OCI-LY7 (cell line): ENCODE results near the gene SLC9A9. TPM values are rescaled to one million over a fixed set of nuclear protein-coding genes. Genes with fewer than 3 reads are reported as not detected.

ENCODE experiments used
- BruUV-seq: library from RNA; stranded (reverse); fragments of 400-500 nt; replicated peaks from 2 replicates; lab custom pipeline; 2021; lab: Mats Ljungman, UMichigan
- CTCF ChIA-PET: fragments of 300-600 bp; sonication (Branson Sonifier 250); formaldehyde crosslinking; loops from one replicate; lab custom pipeline; 2022; ENCODE audit warnings: antibody characterized with exemption; ENCODE audit not compliant: unreplicated experiment; lab: Charles Lee
- POLR2A ChIA-PET: fragments of 300-600 bp; sonication (Branson Sonifier 250); formaldehyde crosslinking; loops from one replicate; lab custom pipeline; 2022; ENCODE audit warnings: antibody characterized with exemption; lab: Charles Lee
- DNase-seq: peaks from one replicate; pipeline ENCODE4 v3.0.0-alpha.2; 2015; ENCODE audit warnings: low spot score
- H2AFZ ChIP-seq: fragments of 200-600 bp; sonication (generic), shearing (Covaris generic); 2 replicates; pipeline ENCODE4 v1.6.1; 2014; ENCODE audit warnings: mild to moderate bottlenecking, antibody characterized with exemption, low read length, moderate library complexity
- H3K27ac ChIP-seq: fragments of 200-600 bp; sonication (generic); 2 replicates; pipeline ENCODE4 v1.5.1; 2014; ENCODE audit warnings: mixed run types, low read depth, mild to moderate bottlenecking, moderate library complexity, low read length, inconsistent platforms; ENCODE audit not compliant: poor library complexity, severe bottlenecking
- H3K36me3 ChIP-seq: fragments of 200-600 bp; sonication (generic); 2 replicates; pipeline ENCODE4 v1.6.1; 2014; ENCODE audit warnings: mild to moderate bottlenecking, antibody characterized with exemption, low read length, moderate library complexity, mixed read lengths; ENCODE audit not compliant: insufficient read depth
- H3K4me1 ChIP-seq: fragments of 200-600 bp; sonication (generic); 2 replicates; pipeline ENCODE4 v1.5.1; 2014; ENCODE audit warnings: mild to moderate bottlenecking, low read length; ENCODE audit not compliant: insufficient read depth, poor library complexity, severe bottlenecking
- H3K4me2 ChIP-seq: fragments of 200-600 bp; sonication (generic); 2 replicates; pipeline ENCODE4 v1.6.1; 2014; ENCODE audit warnings: mild to moderate bottlenecking, low read length
- H3K4me3 ChIP-seq: fragments of 200-600 bp; sonication (generic); 2 replicates; pipeline ENCODE4 v1.5.1; 2014; ENCODE audit warnings: mild to moderate bottlenecking, low read depth, low read length; ENCODE audit not compliant: poor library complexity, severe bottlenecking
- H3K79me2 ChIP-seq: fragments of 200-600 bp; sonication (generic); 2 replicates; pipeline ENCODE4 v1.6.1; 2016; ENCODE audit warnings: low read depth, mild to moderate bottlenecking, low read length, moderate library complexity, mixed read lengths; ENCODE audit not compliant: insufficient read depth
- H3K9me2 ChIP-seq: fragments of 200-600 bp; sonication (generic); 2 replicates; pipeline ENCODE4 v1.6.1; 2016; ENCODE audit warnings: mild to moderate bottlenecking, low read length, mixed read lengths; ENCODE audit not compliant: insufficient read depth
- H3K9me3 ChIP-seq: fragments of 200-600 bp; sonication (generic); 2 replicates; pipeline ENCODE4 v1.6.1; 2014; ENCODE audit warnings: mild to moderate bottlenecking, mixed run types, low read length, mixed read lengths
- H4K20me1 ChIP-seq: fragments of 200-600 bp; sonication (generic); 2 replicates; pipeline ENCODE4 v1.6.1; 2014; ENCODE audit warnings: mild to moderate bottlenecking, antibody characterized with exemption, low read length, moderate library complexity, mixed read lengths; ENCODE audit not compliant: insufficient read depth
- EZH2phosphoT487 ChIP-seq: fragments of 200-600 bp; sonication (generic); IDR thresholded peaks from 2 replicates; pipeline ENCODE4 v1.6.1; 2018; ENCODE audit warnings: low read depth, borderline replicate concordance, mild to moderate bottlenecking, mixed run types, antibody characterized with exemption, low read length, moderate library complexity, mixed read lengths
- intact Hi-C: fragments of 100-400 bp; cut with micrococcal nuclease; formaldehyde crosslinking; loops from one replicate; pipeline ENCODE4 v1.10.0; 2022; ENCODE audit not compliant: unreplicated experiment
- total RNA-seq, 2 experiments: library from RNA; depleted of rRNA in 1 of 2; stranded (reverse); fragments of >200 nt in 1 of 2; shearing (Covaris generic) in 1 of 2; gene quantifications; 2 replicates each; pipeline ENCODE4 v1.2.3, GENCODE V29; 2014 to 2022
- TF ChIP-seq, protein P1 (sequence below): fragments of 200-600 bp; sonication (generic); conservative IDR thresholded peaks from 2 replicates; pipeline ENCODE4 v1.5.1; 2014; ENCODE audit warnings: mild to moderate bottlenecking, antibody characterized with exemption, low read length, moderate library complexity, mixed read lengths

The SLC9A9 gene
- total RNA-seq, 2 experiments from 2014 or later: 9.3 to 14.8 TPM

DNA sequence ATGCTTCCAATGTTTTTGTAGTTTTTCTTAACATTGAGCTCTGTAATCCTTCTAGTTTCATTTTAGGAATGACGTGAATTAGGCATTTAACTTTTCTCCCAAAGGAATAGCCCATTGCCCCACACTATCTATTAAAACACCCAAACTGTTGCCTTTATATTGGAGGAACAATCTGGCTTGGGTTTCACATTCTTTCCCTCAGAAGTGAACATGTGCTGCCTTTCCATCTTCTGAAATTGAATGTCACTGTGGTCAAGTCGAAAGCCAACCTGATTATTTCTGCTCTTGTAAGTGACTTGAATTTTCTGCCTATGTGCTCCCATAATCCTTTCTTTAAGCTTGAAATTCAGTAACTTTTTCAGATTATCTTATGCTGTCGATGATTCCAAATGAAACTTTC is 214.5 kb downstream of the SLC9A9 start:
- no peak overlapping the region for H3K4me3 ChIP-seq
- no peaks in the 10 kb centered on the region for H3K79me2 ChIP-seq
- DNase-seq: no peak
- peaks cover 18% of the 10 kb centered on the region for H3K9me3 ChIP-seq
- TF ChIP-seq, protein P1, sequence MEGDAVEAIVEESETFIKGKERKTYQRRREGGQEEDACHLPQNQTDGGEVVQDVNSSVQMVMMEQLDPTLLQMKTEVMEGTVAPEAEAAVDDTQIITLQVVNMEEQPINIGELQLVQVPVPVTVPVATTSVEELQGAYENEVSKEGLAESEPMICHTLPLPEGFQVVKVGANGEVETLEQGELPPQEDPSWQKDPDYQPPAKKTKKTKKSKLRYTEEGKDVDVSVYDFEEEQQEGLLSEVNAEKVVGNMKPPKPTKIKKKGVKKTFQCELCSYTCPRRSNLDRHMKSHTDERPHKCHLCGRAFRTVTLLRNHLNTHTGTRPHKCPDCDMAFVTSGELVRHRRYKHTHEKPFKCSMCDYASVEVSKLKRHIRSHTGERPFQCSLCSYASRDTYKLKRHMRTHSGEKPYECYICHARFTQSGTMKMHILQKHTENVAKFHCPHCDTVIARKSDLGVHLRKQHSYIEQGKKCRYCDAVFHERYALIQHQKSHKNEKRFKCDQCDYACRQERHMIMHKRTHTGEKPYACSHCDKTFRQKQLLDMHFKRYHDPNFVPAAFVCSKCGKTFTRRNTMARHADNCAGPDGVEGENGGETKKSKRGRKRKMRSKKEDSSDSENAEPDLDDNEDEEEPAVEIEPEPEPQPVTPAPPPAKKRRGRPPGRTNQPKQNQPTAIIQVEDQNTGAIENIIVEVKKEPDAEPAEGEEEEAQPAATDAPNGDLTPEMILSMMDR: no peak
- TF ChIP-seq EZH2phosphoT487: no peak
- H3K4me2 ChIP-seq: no peak overlapping the region
- intact Hi-C loops: no loop called here
- CTCF ChIA-PET: no interaction called here
- H3K4me1 ChIP-seq: no peaks in the 10 kb centered on the region
- H2AFZ ChIP-seq: no peak overlapping the region
- no peaks in the 10 kb centered on the region for H3K36me3 ChIP-seq
- no peaks in the 10 kb centered on the region for H4K20me1 ChIP-seq
- no peak overlapping the region for H3K27ac ChIP-seq
- POLR2A ChIA-PET: no interaction called here
- BruUV-seq: no TSS peak
- H3K9me2 ChIP-seq: no peaks in the 10 kb centered on the region

DNA sequence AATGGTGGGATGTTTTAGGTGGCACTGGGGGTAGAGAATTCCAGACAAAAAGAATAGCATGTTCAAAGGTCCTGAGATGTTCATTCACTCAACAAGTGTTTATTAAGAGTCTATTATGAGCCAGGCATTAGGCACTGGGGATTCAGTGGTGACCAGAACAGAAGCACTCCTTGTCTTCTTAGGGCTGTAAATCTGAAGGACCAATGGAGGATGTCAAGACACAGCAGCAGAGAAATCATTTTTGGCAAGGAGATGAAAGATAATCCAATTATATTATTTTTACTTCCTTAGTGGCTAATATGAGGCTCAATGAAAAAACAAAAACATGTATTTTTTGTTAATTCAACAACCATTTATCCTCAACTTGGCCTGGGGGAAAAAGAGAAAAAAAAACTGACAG is 218.5 kb downstream of the SLC9A9 start:
- Histone ChIP-seq H3K4me3 (no peak overlapping the region), H2AFZ (no peak overlapping the region), H3K9me3 (no peaks in the 10 kb centered on the region), H3K4me2 (no peak overlapping the region), H4K20me1 (no peaks in the 10 kb centered on the region), H3K27ac (no peak overlapping the region), H3K9me2 (no peaks in the 10 kb centered on the region), H3K79me2 (no peaks in the 10 kb centered on the region), H3K4me1 (no peaks in the 10 kb centered on the region), H3K36me3 (no peaks in the 10 kb centered on the region)
- POLR2A ChIA-PET: no interaction called here
- no peak for DNase-seq
- no TSS peak for BruUV-seq
- TF ChIP-seq EZH2phosphoT487: no peak
- TF ChIP-seq, protein P1: no peak
- intact Hi-C loops: no loop called here
- CTCF ChIA-PET: no interaction called here

DNA sequence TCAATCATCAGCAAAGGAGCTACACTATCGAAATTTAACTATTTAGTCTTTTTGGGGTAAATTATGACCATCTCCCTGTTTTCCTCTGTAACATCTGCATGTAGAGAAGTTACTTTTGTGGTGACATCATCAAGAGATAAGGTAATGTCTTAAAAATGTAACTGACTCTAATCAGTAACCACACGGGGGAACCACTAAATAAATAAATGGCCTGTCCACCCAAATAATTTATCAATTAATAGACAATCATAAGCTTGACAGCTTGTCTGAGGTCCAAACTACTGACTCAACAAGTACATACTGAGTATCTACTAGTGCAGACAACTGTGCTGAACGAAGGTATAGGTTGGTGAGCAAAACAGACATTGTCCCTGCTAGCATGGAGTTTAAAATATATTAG is 219.3 kb downstream of the SLC9A9 start:
- no TSS peak for BruUV-seq
- Histone ChIP-seq H3K79me2 (no peaks in the 10 kb centered on the region), H4K20me1 (no peaks in the 10 kb centered on the region), H3K9me3 (no peaks in the 10 kb centered on the region), H3K4me2 (no peak overlapping the region), H3K9me2 (no peaks in the 10 kb centered on the region), H3K27ac (no peak overlapping the region), H2AFZ (no peak overlapping the region), H3K4me3 (no peak overlapping the region), H3K36me3 (no peaks in the 10 kb centered on the region), H3K4me1 (no peaks in the 10 kb centered on the region)
- TF ChIP-seq EZH2phosphoT487: no peak
- TF ChIP-seq, protein P1: no peak
- intact Hi-C loops: no loop called here
- CTCF ChIA-PET: no interaction called here
- no peak for DNase-seq
- POLR2A ChIA-PET: no interaction called here
